Activated T-helper 17 cell treated with anti-CD3 and anti-CD28 coated beads, Interleukin-2, amount 50 U/mL, for 72 hours (primary cell): ENCODE measurements around the gene P4HTM. TPM values are rescaled to one million over a fixed set of nuclear protein-coding genes. Genes with fewer than 3 reads are reported as not detected.

Experiments used
- ATAC-seq: fragments of 150-1000 bp; cut with Tn5 transposase; replicated peaks from 2 replicates; pipeline ENCODE4 v1.10.0; 2021; ENCODE audit warnings: mild to moderate bottlenecking, moderate library complexity
- H3K27ac Mint-ChIP-seq: one replicate; pipeline ENCODE4 v1.8.0; 2022; ENCODE audit warnings: mixed read lengths
- H3K27me3 Mint-ChIP-seq: one replicate; pipeline ENCODE4 v1.8.0; 2022; ENCODE audit warnings: mixed read lengths
- H3K36me3 Mint-ChIP-seq: one replicate; pipeline ENCODE4 v1.8.0; 2022; ENCODE audit warnings: low read depth, mild to moderate bottlenecking, mixed read lengths
- H3K4me1 Mint-ChIP-seq: one replicate; pipeline ENCODE4 v1.8.0; 2022; ENCODE audit warnings: mixed read lengths
- H3K4me3 Mint-ChIP-seq: one replicate; pipeline ENCODE4 v1.8.0; 2022; ENCODE audit warnings: mild to moderate bottlenecking, mixed read lengths
- H3K9me3 Mint-ChIP-seq: one replicate; pipeline ENCODE4 v1.8.0; 2022; ENCODE audit warnings: mixed read lengths
- total RNA-seq, 2 donors: library from RNA; stranded (reverse); gene quantifications; one replicate each; pipeline ENCODE4 v1.2.3, GENCODE V29; 2022

The P4HTM gene
- 10 to 100 TPM; 32.2 to 44.9 TPM for total RNA-seq

GRCh38 chr3:48989796-48990635, at the start of gene P4HTM:
TSS of gene P4HTM (plus strand) at chr3:48990241. CDS start at chr3:48990257, 16 bp downstream.
- Mint-ChIP-seq H3K4me3 (peak within 1 kb of the TSS; percentile 97), H3K36me3 (peaks cover 55% of the 10 kb centered on the region), H3K27ac (peak within 1 kb of the TSS; percentile 95), H3K9me3 (no peaks in the 10 kb centered on the region), H3K4me1 (peaks cover 26% of the 10 kb centered on the region), H3K27me3 (no peaks in the 10 kb centered on the region)
- ATAC-seq = peak; percentile 76

GRCh38 chr3:48945432-48945831, 44.6 kb upstream of the P4HTM start:
- ATAC-seq = peak; percentile 73
- Mint-ChIP-seq H3K36me3 (peaks cover 61% of the 10 kb centered on the region), H3K4me1 (peaks cover 14% of the 10 kb centered on the region), H3K9me3 (no peaks in the 10 kb centered on the region), H3K27ac (peak overlapping the region; percentile 82), H3K4me3 (peak overlapping the region; percentile 54), H3K27me3 (no peaks in the 10 kb centered on the region)

- Mint-ChIP-seq H3K27ac (peak overlapping the region; percentile 82), H3K9me3 (no peaks in the 10 kb centered on the region), H3K36me3 (peaks cover 59% of the 10 kb centered on the region), H3K4me3 (peak overlapping the region; percentile 54), H3K27me3 (no peaks in the 10 kb centered on the region), H3K4me1 (peaks cover 14% of the 10 kb centered on the region)
- ATAC-seq = peak; percentile 72
Measured at GRCh38 chr3:48945891-48946549, 44.0 kb upstream of the P4HTM start.

GRCh38 chr3:48949376-48949717, 40.7 kb upstream of the P4HTM start:
- Mint-ChIP-seq H3K27me3 (no peaks in the 10 kb centered on the region), H3K4me3 (no peak overlapping the region), H3K9me3 (no peaks in the 10 kb centered on the region), H3K27ac (no peak overlapping the region), H3K4me1 (peaks cover 20% of the 10 kb centered on the region), H3K36me3 (peaks cover 67% of the 10 kb centered on the region)
- ATAC-seq = no peak

- Mint-ChIP-seq H3K36me3 (peaks cover 67% of the 10 kb centered on the region), H3K27me3 (no peaks in the 10 kb centered on the region), H3K9me3 (no peaks in the 10 kb centered on the region), H3K4me1 (peaks cover 13% of the 10 kb centered on the region), H3K4me3 (no peak overlapping the region), H3K27ac (no peak overlapping the region)
- ATAC-seq = no peak
Measured at GRCh38 chr3:48950051-48950450, 40.0 kb upstream of the P4HTM start.

GRCh38 chr3:48951764-48952163, 38.3 kb upstream of the P4HTM start:
- Mint-ChIP-seq H3K27me3 (no peaks in the 10 kb centered on the region), H3K4me1 (peaks cover 6% of the 10 kb centered on the region), H3K9me3 (no peaks in the 10 kb centered on the region), H3K4me3 (no peak overlapping the region), H3K27ac (no peak overlapping the region), H3K36me3 (peaks cover 60% of the 10 kb centered on the region)
- ATAC-seq = no peak

GRCh38 chr3:48952510-48953118, 37.4 kb upstream of the P4HTM start:
- peak overlapping the region; percentile 2 for H3K27ac Mint-ChIP-seq
- H3K4me3 Mint-ChIP-seq = no peak overlapping the region
- H3K9me3 Mint-ChIP-seq = no peaks in the 10 kb centered on the region
- peaks cover 65% of the 10 kb centered on the region for H3K36me3 Mint-ChIP-seq
- H3K4me1 Mint-ChIP-seq = peaks cover 6% of the 10 kb centered on the region
- H3K27me3 Mint-ChIP-seq = no peaks in the 10 kb centered on the region
- ATAC-seq = peak; percentile 74

GRCh38 chr3:48957006-48957705, 32.9 kb upstream of the P4HTM start:
- Mint-ChIP-seq H3K36me3 (peaks cover 80% of the 10 kb centered on the region), H3K4me1 (peaks cover 10% of the 10 kb centered on the region), H3K27ac (peak overlapping the region; percentile 33), H3K4me3 (no peak overlapping the region), H3K27me3 (no peaks in the 10 kb centered on the region), H3K9me3 (no peaks in the 10 kb centered on the region)
- no peak for ATAC-seq

GRCh38 chr3:48960841-48961413, 29.1 kb upstream of the P4HTM start:
- ATAC-seq = no peak
- Mint-ChIP-seq H3K9me3 (no peaks in the 10 kb centered on the region), H3K27me3 (no peaks in the 10 kb centered on the region), H3K4me3 (no peak overlapping the region), H3K36me3 (peaks cover 80% of the 10 kb centered on the region), H3K27ac (no peak overlapping the region), H3K4me1 (peaks cover 6% of the 10 kb centered on the region)

GRCh38 chr3:48962340-48962739, 27.7 kb upstream of the P4HTM start:
- H3K27me3 Mint-ChIP-seq = no peaks in the 10 kb centered on the region
- peaks cover 19% of the 10 kb centered on the region for H3K4me1 Mint-ChIP-seq
- no peaks in the 10 kb centered on the region for H3K9me3 Mint-ChIP-seq
- ATAC-seq = no peak
- peaks cover 87% of the 10 kb centered on the region for H3K36me3 Mint-ChIP-seq
- H3K27ac Mint-ChIP-seq = peak overlapping the region; percentile 16
- H3K4me3 Mint-ChIP-seq = no peak overlapping the region

- no peak for ATAC-seq
- no peak overlapping the region for H3K4me3 Mint-ChIP-seq
- peak overlapping the region; percentile 16 for H3K27ac Mint-ChIP-seq
- peaks cover 19% of the 10 kb centered on the region for H3K4me1 Mint-ChIP-seq
- no peaks in the 10 kb centered on the region for H3K9me3 Mint-ChIP-seq
- no peaks in the 10 kb centered on the region for H3K27me3 Mint-ChIP-seq
- H3K36me3 Mint-ChIP-seq = peaks cover 87% of the 10 kb centered on the region
Measured at GRCh38 chr3:48962939-48963338, 27.1 kb upstream of the P4HTM start.

GRCh38 chr3:48963591-48963990, 26.4 kb upstream of the P4HTM start:
- Mint-ChIP-seq H3K27ac (no peak overlapping the region), H3K9me3 (no peaks in the 10 kb centered on the region), H3K4me3 (no peak overlapping the region), H3K27me3 (no peaks in the 10 kb centered on the region), H3K36me3 (peaks cover 89% of the 10 kb centered on the region), H3K4me1 (peaks cover 19% of the 10 kb centered on the region)
- no peak for ATAC-seq

GRCh38 chr3:48966367-48966766, 23.7 kb upstream of the P4HTM start:
- H3K4me1 Mint-ChIP-seq = peaks cover 19% of the 10 kb centered on the region
- H3K27ac Mint-ChIP-seq = peak overlapping the region; percentile 82
- peaks cover 100% of the 10 kb centered on the region for H3K36me3 Mint-ChIP-seq
- no peaks in the 10 kb centered on the region for H3K27me3 Mint-ChIP-seq
- H3K4me3 Mint-ChIP-seq = peak overlapping the region; percentile 75
- H3K9me3 Mint-ChIP-seq = no peaks in the 10 kb centered on the region
- peak; percentile 60 for ATAC-seq

- Mint-ChIP-seq H3K4me1 (peaks cover 15% of the 10 kb centered on the region), H3K4me3 (peak overlapping the region; percentile 75), H3K27ac (peak overlapping the region; percentile 82), H3K9me3 (no peaks in the 10 kb centered on the region), H3K27me3 (no peaks in the 10 kb centered on the region), H3K36me3 (peaks cover 100% of the 10 kb centered on the region)
- ATAC-seq = peak; percentile 92
Measured at GRCh38 chr3:48966876-48967361, 23.1 kb upstream of the P4HTM start.
